Measurements from ENCODE around the gene PECR.
"Not testable (repeated sequence)": the region's sequence is repeated elsewhere in the genome, so short reads cannot be mapped to it uniquely, and the experiment has no call there.

PECR gene

GRCh38 chr2:215994911-215995310 is 86.7 kb downstream of the PECR start:
- no peak for DNase-seq

- DNase-seq: not testable (repeated sequence)
Measured at GRCh38 chr2:215988556-215989207, 92.9 kb downstream of the PECR start.
